HFF-Myc (cell line): ENCODE results near the gene RBM15B.

ENCODE experiments used
- DNase-seq: peaks from one replicate; pipeline ENCODE4 v3.0.0-alpha.2; 2011; ENCODE audit warnings: low read depth; ENCODE audit errors: extremely low read depth
- H3K4me3 ChIP-seq: replicated peaks from 2 replicates; pipeline ENCODE4 v1.5.1; 2011; ENCODE audit warnings: low read depth, mild to moderate bottlenecking, control low read depth, low read length
- TF ChIP-seq, protein P1 (sequence below): IDR thresholded peaks from 2 replicates; pipeline ENCODE4 v1.5.1; 2012; ENCODE audit warnings: mild to moderate bottlenecking, low read depth, low read length, control low read depth; ENCODE audit errors: missing control alignments

Gene RBM15B

GRCh38 chr3:51392355-51393133 lies 1.5 kb downstream of the RBM15B start:
- TF ChIP-seq, protein P1, sequence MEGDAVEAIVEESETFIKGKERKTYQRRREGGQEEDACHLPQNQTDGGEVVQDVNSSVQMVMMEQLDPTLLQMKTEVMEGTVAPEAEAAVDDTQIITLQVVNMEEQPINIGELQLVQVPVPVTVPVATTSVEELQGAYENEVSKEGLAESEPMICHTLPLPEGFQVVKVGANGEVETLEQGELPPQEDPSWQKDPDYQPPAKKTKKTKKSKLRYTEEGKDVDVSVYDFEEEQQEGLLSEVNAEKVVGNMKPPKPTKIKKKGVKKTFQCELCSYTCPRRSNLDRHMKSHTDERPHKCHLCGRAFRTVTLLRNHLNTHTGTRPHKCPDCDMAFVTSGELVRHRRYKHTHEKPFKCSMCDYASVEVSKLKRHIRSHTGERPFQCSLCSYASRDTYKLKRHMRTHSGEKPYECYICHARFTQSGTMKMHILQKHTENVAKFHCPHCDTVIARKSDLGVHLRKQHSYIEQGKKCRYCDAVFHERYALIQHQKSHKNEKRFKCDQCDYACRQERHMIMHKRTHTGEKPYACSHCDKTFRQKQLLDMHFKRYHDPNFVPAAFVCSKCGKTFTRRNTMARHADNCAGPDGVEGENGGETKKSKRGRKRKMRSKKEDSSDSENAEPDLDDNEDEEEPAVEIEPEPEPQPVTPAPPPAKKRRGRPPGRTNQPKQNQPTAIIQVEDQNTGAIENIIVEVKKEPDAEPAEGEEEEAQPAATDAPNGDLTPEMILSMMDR: no peak
- peak overlapping the region; percentile 66 for H3K4me3 ChIP-seq
- DNase-seq: no peak

GRCh38 chr3:51393134-51393495 lies 2.0 kb downstream of the RBM15B start:
- H3K4me3 ChIP-seq: peak overlapping the region; percentile 66
- TF ChIP-seq, protein P1: no peak
- no peak for DNase-seq

- DNase-seq: no peak
- TF ChIP-seq, protein P1: no peak
- peak overlapping the region; percentile 66; the same call in 1 of the 2 replicates for H3K4me3 ChIP-seq
These were observed 2.5 kb downstream of the RBM15B start for GRCh38 chr3:51393564-51393963.

DNA sequence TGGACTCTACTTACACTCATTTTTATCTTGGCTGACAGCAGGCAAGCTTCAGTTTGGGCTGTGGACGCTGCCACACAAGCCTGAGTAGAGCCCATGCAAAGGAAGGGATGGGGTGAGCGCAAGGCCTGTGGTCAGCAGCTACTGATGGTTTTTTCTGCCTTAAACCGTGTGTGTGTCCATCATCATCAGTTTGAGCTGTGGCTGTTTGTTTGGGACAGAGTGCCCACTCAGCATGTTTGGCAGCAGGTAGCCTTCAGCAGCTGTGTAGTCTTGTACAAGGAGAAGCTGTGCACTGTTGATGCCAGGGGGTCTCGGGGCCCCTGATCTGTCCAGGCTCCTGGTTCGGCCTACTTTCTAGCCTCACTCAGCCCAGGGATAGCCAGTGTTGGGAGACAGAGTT lies 3.5 kb downstream of the RBM15B start:
- TF ChIP-seq, protein P1: no peak
- H3K4me3 ChIP-seq: peak overlapping the region; percentile 9; the same call in 1 of the 2 replicates
- DNase-seq: no peak

GRCh38 chr3:51395493-51396213 lies 4.6 kb downstream of the RBM15B start:
- DNase-seq: no peak
- H3K4me3 ChIP-seq: no peak overlapping the region
- TF ChIP-seq, protein P1: no peak

DNA sequence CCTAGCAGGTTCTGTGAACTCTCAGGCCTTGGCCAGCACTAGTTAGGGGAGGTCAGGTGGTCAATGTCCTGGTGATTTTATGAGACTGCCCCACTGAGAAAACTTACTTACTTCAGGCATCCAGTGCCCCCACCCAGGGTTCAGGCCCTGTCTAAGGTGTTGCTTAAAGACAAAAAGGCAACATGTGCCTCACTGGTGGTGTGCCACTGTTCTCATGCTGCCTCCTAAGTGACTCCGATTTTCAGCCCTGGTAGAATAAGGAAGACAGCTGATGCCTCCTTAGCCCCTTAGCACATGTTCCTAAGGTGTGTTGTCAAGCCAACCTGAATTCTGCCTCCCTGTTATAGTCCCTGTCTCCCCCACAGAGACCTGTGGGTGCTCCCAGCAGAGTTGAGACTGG lies 5.3 kb downstream of the RBM15B start:
- TF ChIP-seq, protein P1: no peak

DNA sequence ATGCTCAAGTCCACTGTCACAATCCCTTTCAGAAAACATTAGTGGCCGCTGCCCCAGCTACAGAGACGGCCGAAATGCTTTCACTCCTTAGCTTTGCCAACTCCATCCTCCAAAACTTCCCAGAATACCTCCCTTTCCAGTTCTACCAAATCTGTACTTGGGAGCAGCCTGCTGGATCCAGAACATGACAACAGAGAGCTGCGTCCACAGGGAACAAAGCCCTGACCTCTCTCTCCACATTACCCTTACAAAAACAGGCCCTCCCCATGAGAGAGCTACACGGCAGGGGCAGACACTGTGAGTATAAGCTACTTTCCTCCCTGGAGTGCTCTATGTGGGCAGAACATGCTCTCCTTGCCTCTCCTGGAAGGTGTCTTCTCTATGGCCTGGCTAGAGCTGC lies 6.3 kb downstream of the RBM15B start:
- no peak overlapping the region for H3K4me3 ChIP-seq
- TF ChIP-seq, protein P1: no peak
- no peak for DNase-seq

More for the DNA sequence above, 5.3 kb downstream of the RBM15B start:
- no peak for DNase-seq
- H3K4me3 ChIP-seq: no peak overlapping the region
